Measurements from ENCODE around the gene MTFP1. TPM values are rescaled to one million over a fixed set of nuclear protein-coding genes. Genes with fewer than 3 reads are reported as not detected.

The MTFP1 gene
- total and polyA plus RNA-seq, 9 of the 15 experiments (the other 6 are each of a cell fraction or from before 2014, with no cell fraction given) = 10.7 to 52.0 (median 30.1) TPM

- TF ChIP-seq, protein P1, sequence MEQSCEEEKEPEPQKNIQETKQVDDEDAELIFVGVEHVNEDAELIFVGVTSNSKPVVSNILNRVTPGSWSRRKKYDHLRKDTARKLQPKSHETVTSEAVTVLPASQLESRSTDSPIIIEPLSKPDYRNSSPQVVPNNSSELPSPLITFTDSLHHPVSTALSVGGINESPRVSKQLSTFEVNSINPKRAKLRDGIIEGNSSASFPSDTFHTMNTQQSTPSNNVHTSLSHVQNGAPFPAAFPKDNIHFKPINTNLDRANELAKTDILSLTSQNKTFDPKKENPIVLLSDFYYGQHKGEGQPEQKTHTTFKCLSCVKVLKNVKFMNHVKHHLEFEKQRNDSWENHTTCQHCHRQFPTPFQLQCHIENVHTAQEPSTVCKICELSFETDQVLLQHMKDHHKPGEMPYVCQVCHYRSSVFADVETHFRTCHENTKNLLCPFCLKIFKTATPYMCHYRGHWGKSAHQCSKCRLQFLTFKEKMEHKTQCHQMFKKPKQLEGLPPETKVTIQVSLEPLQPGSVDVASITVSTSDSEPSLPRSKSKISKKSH (CRISPR knock-in tag; IDR thresholded peaks at IDR 0.05) = no peak
- no peak for TF ChIP-seq CBX8 (IDR thresholded peaks at IDR 0.05; ENCODE audit: borderline replicate concordance, extremely low read depth, low read depth, low read length, poor library complexity, severe bottlenecking)
- TF ChIP-seq, protein P2, sequence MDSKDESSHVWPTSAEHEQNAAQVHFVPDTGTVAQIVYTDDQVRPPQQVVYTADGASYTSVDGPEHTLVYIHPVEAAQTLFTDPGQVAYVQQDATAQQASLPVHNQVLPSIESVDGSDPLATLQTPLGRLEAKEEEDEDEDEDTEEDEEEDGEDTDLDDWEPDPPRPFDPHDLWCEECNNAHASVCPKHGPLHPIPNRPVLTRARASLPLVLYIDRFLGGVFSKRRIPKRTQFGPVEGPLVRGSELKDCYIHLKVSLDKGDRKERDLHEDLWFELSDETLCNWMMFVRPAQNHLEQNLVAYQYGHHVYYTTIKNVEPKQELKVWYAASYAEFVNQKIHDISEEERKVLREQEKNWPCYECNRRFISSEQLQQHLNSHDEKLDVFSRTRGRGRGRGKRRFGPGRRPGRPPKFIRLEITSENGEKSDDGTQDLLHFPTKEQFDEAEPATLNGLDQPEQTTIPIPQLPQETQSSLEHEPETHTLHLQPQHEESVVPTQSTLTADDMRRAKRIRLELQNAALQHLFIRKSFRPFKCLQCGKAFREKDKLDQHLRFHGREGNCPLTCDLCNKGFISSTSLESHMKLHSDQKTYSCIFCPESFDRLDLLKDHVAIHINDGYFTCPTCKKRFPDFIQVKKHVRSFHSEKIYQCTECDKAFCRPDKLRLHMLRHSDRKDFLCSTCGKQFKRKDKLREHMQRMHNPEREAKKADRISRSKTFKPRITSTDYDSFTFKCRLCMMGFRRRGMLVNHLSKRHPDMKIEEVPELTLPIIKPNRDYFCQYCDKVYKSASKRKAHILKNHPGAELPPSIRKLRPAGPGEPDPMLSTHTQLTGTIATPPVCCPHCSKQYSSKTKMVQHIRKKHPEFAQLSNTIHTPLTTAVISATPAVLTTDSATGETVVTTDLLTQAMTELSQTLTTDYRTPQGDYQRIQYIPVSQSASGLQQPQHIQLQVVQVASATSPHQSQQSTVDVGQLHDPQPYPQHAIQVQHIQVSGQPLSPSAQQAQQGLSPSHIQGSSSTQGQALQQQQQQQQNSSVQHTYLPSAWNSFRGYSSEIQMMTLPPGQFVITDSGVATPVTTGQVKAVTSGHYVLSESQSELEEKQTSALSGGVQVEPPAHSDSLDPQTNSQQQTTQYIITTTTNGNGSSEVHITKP (IDR thresholded peaks at IDR 0.05; ENCODE audit: partially characterized antibody) = peak; percentile 22
- peak; percentile 65 for TF ChIP-seq JUND (IDR thresholded peaks at IDR 0.05; ENCODE audit: borderline replicate concordance, low read depth, low read length)
- TF ChIP-seq JUND (tag; IDR thresholded peaks at IDR 0.05; ENCODE audit: borderline replicate concordance, low read depth, low read length) = peak; percentile 30; the same call in 2 of the 3 replicates
- TF ChIP-seq ZNF175 (CRISPR knock-in tag; IDR thresholded peaks at IDR 0.05; ENCODE audit: low read depth) = 0 out of 2 replicates have a peak, but pooled peaks have one; percentile 34
- TF ChIP-seq HEY1 (CRISPR knock-in tag; IDR thresholded peaks at IDR 0.05; ENCODE audit: borderline replicate concordance) = no peak
- TF ChIP-seq, protein P3, sequence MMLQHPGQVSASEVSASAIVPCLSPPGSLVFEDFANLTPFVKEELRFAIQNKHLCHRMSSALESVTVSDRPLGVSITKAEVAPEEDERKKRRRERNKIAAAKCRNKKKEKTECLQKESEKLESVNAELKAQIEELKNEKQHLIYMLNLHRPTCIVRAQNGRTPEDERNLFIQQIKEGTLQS (IDR thresholded peaks at IDR 0.05) = peak; percentile 52
- TF ChIP-seq, protein P3 (CRISPR knock-in tag; conservative IDR thresholded peaks at IDR 0.05) = no peak
- peak; percentile 48; the same call in 1 of the 2 replicates for TF ChIP-seq NFE2 (IDR thresholded peaks at IDR 0.05; ENCODE audit: low read depth)
Measured at GRCh38 chr22:30422481-30423300, 2.9 kb upstream of the MTFP1 start (continued).
